ENCODE measurements around the gene BCAR3. TPM values are rescaled to one million over a fixed set of nuclear protein-coding genes. Genes with fewer than 3 reads are reported as not detected.
"Not testable (repeated sequence)": the region's sequence is repeated elsewhere in the genome, so short reads cannot be mapped to it uniquely, and the experiment has no call there.

The BCAR3 gene
- total and polyA plus RNA-seq, 2 of the 4 experiments (the other 2 are of a cell fraction) = 41.4 to 46.4 TPM

DNA sequence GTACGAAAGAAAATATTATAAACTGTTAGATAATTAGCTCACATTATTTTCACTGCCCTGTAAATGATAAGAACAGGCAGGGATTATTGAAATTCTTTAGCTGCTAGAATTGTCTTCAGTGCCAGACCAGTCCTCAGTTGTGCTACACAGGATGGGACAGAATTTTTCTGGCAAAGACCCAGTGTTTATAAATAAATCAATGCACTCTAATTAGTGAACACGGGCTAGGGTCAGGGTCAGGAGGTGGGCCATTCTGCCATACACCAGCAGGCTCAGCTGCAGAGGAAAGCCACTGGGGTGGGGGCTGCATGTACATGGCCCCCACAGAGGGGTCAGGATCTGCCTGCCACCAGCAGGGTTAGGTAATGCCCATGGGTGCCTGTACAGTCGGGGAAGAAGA is 6.4 kb downstream of the BCAR3 start:
- H3K9me1 ChIP-seq (ENCODE audit: insufficient read depth, low read length) = peaks cover 46% of the 10 kb centered on the region
- DNase-seq (no peak), ATAC-seq (ENCODE audit: low read depth) (no peak)
- no peaks in the 10 kb centered on the region for H3K27me3 ChIP-seq (ENCODE audit: control insufficient read depth, insufficient read depth, low read length)
- H2AK9ac ChIP-seq (replicated peaks; ENCODE audit: low read depth, low read length, poor library complexity) = no peak overlapping the region
- BruUV-seq (replicated peaks) = no TSS peak
- H3K18ac ChIP-seq (ENCODE audit: low read depth, low read length) = peak overlapping the region; percentile 2; the same call in 1 of the 2 replicates
- peaks cover 85% of the 10 kb centered on the region for H4K20me1 ChIP-seq (ENCODE audit: insufficient read depth, low read length)
- no peak overlapping the region; the same call in 1 of the 2 replicates for H2BK120ac ChIP-seq (ENCODE audit: low read depth, low read length)
- H3K27ac ChIP-seq (ENCODE audit: insufficient read depth, low read length) = 0 out of 2 replicates have a peak overlapping the region, but pooled peaks have one; percentile 12
- peaks cover 21% of the 10 kb centered on the region for H3K36me3 ChIP-seq (ENCODE audit: control insufficient read depth, insufficient read depth, low read length)
- H2AK5ac ChIP-seq (ENCODE audit: low read depth, low read length) = no peak overlapping the region
- H2BK20ac ChIP-seq (ENCODE audit: low read depth, low read length) = no peak overlapping the region
- peaks cover 21 to 88% of the 10 kb centered on the region in 2 experiments for H3K79me1 ChIP-seq (ENCODE audit: low read depth in 1 of 2, low read length in 2 of 2)
- H3K4me1 ChIP-seq (ENCODE audit: control insufficient read depth, insufficient read depth, low read length) = peaks cover 46% of the 10 kb centered on the region
- no peak for TF ChIP-seq MAFK (IDR thresholded peaks at IDR 0.05; ENCODE audit: low read depth, low read length)
- no peak overlapping the region for H4K91ac ChIP-seq (ENCODE audit: insufficient read depth, low read depth, low read length)
- peak overlapping the region; percentile 10 for H3K14ac ChIP-seq (replicated peaks; ENCODE audit: low read depth, low read length)
- H3K4me2 ChIP-seq (ENCODE audit: low read depth, low read length) = peak overlapping the region; percentile 13; the same call in 1 of the 2 replicates
- H4K5ac ChIP-seq (ENCODE audit: low read depth, low read length) = 0 out of 2 replicates have a peak overlapping the region, but pooled peaks have one; percentile 7
- in situ Hi-C loops (cut with MboI; ENCODE audit: low sequenced_read_pairs) = no loop called here
- H2BK15ac ChIP-seq (ENCODE audit: low read depth, low read length) = no peak overlapping the region
- H3K4ac ChIP-seq (ENCODE audit: low read depth, low read length) = no peak overlapping the region
- H2AFZ ChIP-seq (replicated peaks; ENCODE audit: low read length, poor library complexity) = peak overlapping the region; percentile 8
- POLR2A ChIA-PET (ENCODE audit: unreplicated experiment) = no interaction called here
- WGBS, 2 experiments (ENCODE audit: extremely low coverage in 2 of 2, insufficient read length in 1 of 2) = no CpG with 5 or more reads among the region's 3 CpGs
- no peak overlapping the region for H3K4me3 ChIP-seq (ENCODE audit: insufficient read depth, low read depth, low read length)
- H3K9ac ChIP-seq (ENCODE audit: low read depth, low read length) = no peak overlapping the region
- H3K23ac ChIP-seq (ENCODE audit: low read depth, low read length) = no peak overlapping the region
- peak overlapping the region; percentile 14 for H2BK5ac ChIP-seq (ENCODE audit: low read depth, low read length, poor library complexity, severe bottlenecking)
- intact Hi-C loops (cut with micrococcal nuclease) = no loop called here
- CTCF ChIA-PET = interaction anchor here (0.6 to 1.0 kb wide), 2 partner anchors 11 to 1399 kb away, joined by 3 read pairs; no protein-coding TSS in a partner anchor
- dilution Hi-C loops (cut with HindIII; ENCODE audit: low sequenced_read_pairs, unreplicated experiment) = no loop called here
- no peaks in the 10 kb centered on the region for H3K9me3 ChIP-seq (ENCODE audit: control insufficient read depth, insufficient read depth, low read length)
- no peak overlapping the region for H4K8ac ChIP-seq (ENCODE audit: low read depth in 2 of 2, low read length in 2 of 2)
- no peak overlapping the region for H3K56ac ChIP-seq (ENCODE audit: extremely low read depth, insufficient read depth, low read length)

DNA sequence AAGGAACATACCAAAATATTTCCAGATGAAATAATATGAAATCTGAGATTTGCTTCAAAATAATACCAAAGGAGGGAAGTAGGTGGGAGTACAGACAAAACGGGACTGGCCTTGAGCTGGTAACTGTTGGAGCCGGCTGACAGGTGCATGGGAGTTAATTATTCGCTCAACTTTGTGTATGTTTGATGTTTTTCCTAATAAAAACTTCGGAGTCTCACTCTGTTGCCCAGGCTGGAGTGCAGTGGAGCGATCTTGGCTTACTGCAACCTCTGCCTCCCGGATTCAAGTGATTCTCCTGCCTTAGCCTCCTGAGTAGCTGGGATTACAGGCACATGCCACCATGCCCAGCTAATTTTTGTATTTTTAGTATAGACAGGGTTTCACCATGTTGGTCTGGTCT is 7.6 kb downstream of the BCAR3 start:
- BruUV-seq (replicated peaks); H2BK20ac ChIP-seq (ENCODE audit: low read depth, low read length); H4K91ac ChIP-seq (ENCODE audit: insufficient read depth, low read depth, low read length); H3K56ac ChIP-seq (ENCODE audit: extremely low read depth, insufficient read depth, low read length); H3K4me3 ChIP-seq (ENCODE audit: insufficient read depth, low read depth, low read length); ATAC-seq (ENCODE audit: low read depth); H3K23ac ChIP-seq (ENCODE audit: low read depth, low read length); DNase-seq; intact Hi-C loops (cut with micrococcal nuclease); H3K4ac ChIP-seq (ENCODE audit: low read depth, low read length); H4K5ac ChIP-seq (ENCODE audit: low read depth, low read length); H2BK120ac ChIP-seq (ENCODE audit: low read depth, low read length); POLR2A ChIA-PET (ENCODE audit: unreplicated experiment); H3K4me2 ChIP-seq (ENCODE audit: low read depth, low read length); H3K9ac ChIP-seq (ENCODE audit: low read depth, low read length); H3K27me3 ChIP-seq (ENCODE audit: control insufficient read depth, insufficient read depth, low read length); H3K18ac ChIP-seq (ENCODE audit: low read depth, low read length); H4K8ac ChIP-seq (ENCODE audit: low read depth in 2 of 2, low read length in 2 of 2); dilution Hi-C loops (cut with HindIII; ENCODE audit: low sequenced_read_pairs, unreplicated experiment); H2BK5ac ChIP-seq (ENCODE audit: low read depth, low read length, poor library complexity, severe bottlenecking); H2BK15ac ChIP-seq (ENCODE audit: low read depth, low read length); H2AK5ac ChIP-seq (ENCODE audit: low read depth, low read length); H3K27ac ChIP-seq (ENCODE audit: insufficient read depth, low read length); H2AK9ac ChIP-seq (replicated peaks; ENCODE audit: low read depth, low read length, poor library complexity); H3K14ac ChIP-seq (replicated peaks; ENCODE audit: low read depth, low read length); H3K9me3 ChIP-seq (ENCODE audit: control insufficient read depth, insufficient read depth, low read length); H2AFZ ChIP-seq (replicated peaks; ENCODE audit: low read length, poor library complexity): not testable (repeated sequence)
- Histone ChIP-seq H3K9me1 (ENCODE audit: insufficient read depth, low read length) (peaks cover 49% of the 10 kb centered on the region), H3K79me1 (ENCODE audit: low read depth in 1 of 2, low read length in 2 of 2) (peaks cover 23 to 88% of the 10 kb centered on the region in 2 experiments), H3K4me1 (ENCODE audit: control insufficient read depth, insufficient read depth, low read length) (peaks cover 49% of the 10 kb centered on the region), H3K36me3 (ENCODE audit: control insufficient read depth, insufficient read depth, low read length) (peaks cover 23% of the 10 kb centered on the region), H4K20me1 (ENCODE audit: insufficient read depth, low read length) (peaks cover 88% of the 10 kb centered on the region)
- in situ Hi-C loops (cut with MboI; ENCODE audit: low sequenced_read_pairs) = loop anchor here (5.0 kb wide), 1 partner anchor 37 kb away; no protein-coding TSS in a partner anchor
- WGBS, 2 experiments (ENCODE audit: extremely low coverage in 2 of 2, insufficient read length in 1 of 2) = 95% methylated on average over 3 of the region's 6 CpGs; no CpG with 5 or more reads in 1 of the 2 experiments
- CTCF ChIA-PET = interaction anchor here (1.1 kb wide), 1 partner anchor 12 kb away, joined by 4 read pairs; no protein-coding TSS in a partner anchor

Data from IMR-90 (cell line).